ENCODE results near the gene NXPE3.

Gene NXPE3

GRCh38 chr3:101868534-101869464 is 89.8 kb downstream of the NXPE3 start:
- Histone ChIP-seq H4K20me1 (ENCODE audit: insufficient read depth, low read length) (no peaks in the 10 kb centered on the region), H3K4me3 (ENCODE audit: low read length) (no peak overlapping the region), H3K9me3 (replicated peaks; ENCODE audit: insufficient read depth, low read length) (no peaks in the 10 kb centered on the region), H3K9me2 (replicated peaks; ENCODE audit: insufficient read depth, low read length) (no peaks in the 10 kb centered on the region), H3F3A (ENCODE audit: insufficient read depth, low read length) (no peaks in the 10 kb centered on the region), H3K36me3 (replicated peaks; ENCODE audit: insufficient read depth, low read length) (no peaks in the 10 kb centered on the region), H2AFZ (ENCODE audit: low read length) (no peak overlapping the region), H3K4me2 (ENCODE audit: low read depth, low read length) (no peak overlapping the region), H3K79me2 (ENCODE audit: low read length) (no peaks in the 10 kb centered on the region), H3K27ac (ENCODE audit: low read length) (no peak overlapping the region), H3K27me3 (replicated peaks; ENCODE audit: insufficient read depth, low read length) (no peaks in the 10 kb centered on the region), H3K4me1 (ENCODE audit: low read length) (no peaks in the 10 kb centered on the region), H3K9ac (ENCODE audit: low read length) (no peak overlapping the region)
- TF ChIP-seq CTCF (IDR thresholded peaks at IDR 0.05; ENCODE audit: low read length) (no peak), EZH2phosphoT487 (IDR thresholded peaks at IDR 0.05; ENCODE audit: low read length) (no peak), EZH2 (optimal IDR thresholded peaks at IDR 0.05; ENCODE audit: low read depth, low read length) (no peak)
- DNase-seq: no peak

GRCh38 chr3:101870138-101870537 is 91.1 kb downstream of the NXPE3 start:
- TF ChIP-seq EZH2 (optimal IDR thresholded peaks at IDR 0.05; ENCODE audit: low read depth, low read length) (no peak), EZH2phosphoT487 (IDR thresholded peaks at IDR 0.05; ENCODE audit: low read length) (no peak), CTCF (IDR thresholded peaks at IDR 0.05; ENCODE audit: low read length) (no peak)
- Histone ChIP-seq H3K9me2 (replicated peaks; ENCODE audit: insufficient read depth, low read length) (no peaks in the 10 kb centered on the region), H3K79me2 (ENCODE audit: low read length) (no peaks in the 10 kb centered on the region), H3K4me1 (ENCODE audit: low read length) (no peaks in the 10 kb centered on the region), H3K9me3 (replicated peaks; ENCODE audit: insufficient read depth, low read length) (no peaks in the 10 kb centered on the region), H3F3A (ENCODE audit: insufficient read depth, low read length) (no peaks in the 10 kb centered on the region), H2AFZ (ENCODE audit: low read length) (no peak overlapping the region), H3K4me2 (ENCODE audit: low read depth, low read length) (no peak overlapping the region), H4K20me1 (ENCODE audit: insufficient read depth, low read length) (no peaks in the 10 kb centered on the region), H3K4me3 (ENCODE audit: low read length) (no peak overlapping the region), H3K36me3 (replicated peaks; ENCODE audit: insufficient read depth, low read length) (no peaks in the 10 kb centered on the region), H3K9ac (ENCODE audit: low read length) (no peak overlapping the region), H3K27me3 (replicated peaks; ENCODE audit: insufficient read depth, low read length) (no peaks in the 10 kb centered on the region), H3K27ac (ENCODE audit: low read length) (no peak overlapping the region)
- DNase-seq: no peak

GRCh38 chr3:101873619-101874018 is 94.6 kb downstream of the NXPE3 start:
- H3K27me3 ChIP-seq (replicated peaks; ENCODE audit: insufficient read depth, low read length): no peaks in the 10 kb centered on the region

More at GRCh38 chr3:101873619-101874018, 94.6 kb downstream of the NXPE3 start:
- H3K4me3 ChIP-seq (ENCODE audit: low read length): no peak overlapping the region
- no peaks in the 10 kb centered on the region for H3K79me2 ChIP-seq (ENCODE audit: low read length)
- H3K4me1 ChIP-seq (ENCODE audit: low read length): no peaks in the 10 kb centered on the region
- H3K27ac ChIP-seq (ENCODE audit: low read length): no peak overlapping the region
- H3K4me2 ChIP-seq (ENCODE audit: low read depth, low read length): no peak overlapping the region
- no peak overlapping the region for H2AFZ ChIP-seq (ENCODE audit: low read length)
- no peaks in the 10 kb centered on the region for H3K9me2 ChIP-seq (replicated peaks; ENCODE audit: insufficient read depth, low read length)
- no peak for DNase-seq
- H3K9me3 ChIP-seq (replicated peaks; ENCODE audit: insufficient read depth, low read length): no peaks in the 10 kb centered on the region
- no peaks in the 10 kb centered on the region for H3K36me3 ChIP-seq (replicated peaks; ENCODE audit: insufficient read depth, low read length)
- H4K20me1 ChIP-seq (ENCODE audit: insufficient read depth, low read length): no peaks in the 10 kb centered on the region
- H3F3A ChIP-seq (ENCODE audit: insufficient read depth, low read length): no peaks in the 10 kb centered on the region
- H3K9ac ChIP-seq (ENCODE audit: low read length): no peak overlapping the region
- TF ChIP-seq CTCF (IDR thresholded peaks at IDR 0.05; ENCODE audit: low read length) (no peak), EZH2phosphoT487 (IDR thresholded peaks at IDR 0.05; ENCODE audit: low read length) (no peak), EZH2 (optimal IDR thresholded peaks at IDR 0.05; ENCODE audit: low read depth, low read length) (no peak)
